ENCODE data around the gene TMEM109.
"Not testable (repeated sequence)": the region's sequence is repeated elsewhere in the genome, so short reads cannot be mapped to it uniquely, and the experiment has no call there.

The TMEM109 gene

DNA sequence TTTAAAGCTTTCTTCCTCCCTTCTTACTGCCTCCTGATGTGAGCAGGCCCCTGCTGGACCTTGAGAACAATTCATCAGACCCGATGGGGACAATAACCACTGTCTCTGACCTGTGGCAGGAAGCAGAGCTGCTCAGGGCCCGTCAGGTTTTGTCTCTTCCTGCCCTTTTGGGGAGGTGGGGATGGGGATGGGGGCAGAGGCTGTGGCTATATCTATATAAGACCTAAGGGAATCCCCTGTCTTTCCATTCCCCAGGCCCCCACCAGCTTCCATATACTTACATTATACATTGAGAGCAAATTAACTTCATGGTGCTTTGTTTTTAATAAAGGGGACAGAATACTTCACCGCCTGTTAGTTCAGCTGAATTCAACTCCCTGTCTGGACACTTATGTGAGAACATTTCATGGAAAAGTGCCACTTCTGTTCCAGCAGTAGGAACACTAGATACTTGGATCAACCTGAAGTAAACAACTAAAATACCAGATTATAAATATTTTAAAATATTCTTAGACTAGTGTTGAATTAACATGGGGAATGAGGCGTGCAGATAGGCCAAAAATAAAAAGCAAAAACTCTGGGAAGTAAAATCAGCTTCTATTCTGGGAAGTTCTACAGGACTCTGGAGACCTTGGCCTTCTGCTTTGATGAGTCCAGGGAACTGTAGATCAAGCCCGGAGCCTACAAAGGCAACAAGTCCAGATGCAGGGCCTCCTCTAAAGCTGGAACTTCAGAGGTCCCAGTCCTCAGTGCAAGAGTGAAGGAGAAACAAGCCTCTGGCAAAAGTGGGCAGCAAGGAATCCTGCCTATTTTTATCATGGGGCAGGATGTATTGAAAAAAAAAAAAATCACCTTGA, 35.5 kb upstream of the TMEM109 start:
- no peak for DNase-seq

DNA sequence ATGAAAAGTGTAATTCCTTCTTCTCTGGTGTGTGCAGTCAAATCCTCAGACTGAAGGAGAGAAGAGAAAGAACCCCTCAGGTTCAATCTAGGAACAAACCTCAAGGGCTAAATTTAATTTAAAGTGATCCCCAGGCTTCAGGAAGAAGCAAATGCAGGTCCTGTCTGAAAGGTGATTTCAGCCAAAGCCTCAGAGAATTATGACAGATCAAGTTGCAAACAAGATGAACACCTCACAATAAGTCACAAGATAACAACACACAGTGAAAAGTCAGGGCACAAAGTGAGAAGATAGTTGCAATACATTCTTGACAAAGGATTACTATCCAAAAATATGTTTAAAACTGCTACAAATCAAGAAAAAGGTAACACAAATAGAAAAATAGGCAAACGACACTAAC, 34.9 kb upstream of the TMEM109 start:
- no peak for DNase-seq

DNA sequence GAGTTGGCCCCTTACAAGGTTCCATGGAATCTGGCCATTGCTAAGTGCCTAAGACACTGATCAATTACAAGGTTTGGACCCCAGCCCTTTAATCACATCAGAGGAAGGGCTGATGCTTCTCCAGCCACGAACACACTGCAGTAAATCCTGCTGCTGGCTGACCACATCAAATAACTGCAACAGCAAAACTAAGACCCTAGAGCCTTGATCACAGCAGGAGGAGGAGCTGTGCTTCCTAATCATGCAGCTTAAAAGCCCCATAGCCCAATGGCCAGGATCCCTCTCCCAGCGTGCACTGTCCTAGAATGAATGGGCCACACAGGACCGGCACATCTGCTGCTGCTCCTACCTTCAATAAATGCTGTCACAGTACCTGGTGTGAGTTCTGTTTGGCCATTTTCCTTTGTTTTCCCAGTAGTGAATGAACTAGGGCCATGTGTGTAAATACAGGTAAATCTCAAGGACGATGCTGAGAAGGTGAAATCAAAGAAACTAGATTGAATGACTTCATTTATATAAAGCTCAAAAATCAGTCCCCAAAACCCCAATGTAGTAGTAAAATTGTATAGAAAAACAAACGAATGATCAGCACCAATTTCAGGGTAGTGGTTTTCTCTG, 33.9 kb upstream of the TMEM109 start:
- no peak for DNase-seq

DNA sequence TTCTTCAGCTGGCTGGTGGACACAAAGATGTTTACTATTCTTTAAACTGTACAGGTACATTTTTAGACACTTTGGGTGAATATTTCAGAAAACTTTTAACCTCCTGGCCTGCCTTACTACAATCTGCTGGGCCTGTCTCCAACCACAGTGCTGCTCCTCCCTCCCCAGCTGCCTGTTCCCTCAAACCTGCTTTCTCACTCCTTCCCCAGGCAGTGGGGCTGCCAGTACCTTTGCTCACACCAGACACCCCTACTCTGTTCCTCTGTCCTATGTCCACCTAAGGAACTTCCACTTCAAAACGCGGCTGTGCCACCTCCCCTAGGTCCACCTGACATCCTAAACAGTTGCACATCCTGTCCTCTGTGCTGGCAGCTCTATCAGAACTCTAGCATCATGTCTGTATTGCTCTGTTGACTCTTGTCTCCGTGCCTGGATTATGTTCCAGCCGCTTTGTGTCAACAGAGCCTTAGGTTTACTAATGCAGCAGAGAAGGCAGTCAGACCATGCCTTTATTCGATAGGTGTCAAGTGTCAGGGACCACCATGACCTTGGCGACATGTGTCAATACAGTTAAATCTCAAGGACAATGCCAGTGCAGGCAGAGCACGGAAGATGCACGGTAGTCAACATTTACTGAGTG, 33.2 kb upstream of the TMEM109 start:
- no peak for DNase-seq

DNA sequence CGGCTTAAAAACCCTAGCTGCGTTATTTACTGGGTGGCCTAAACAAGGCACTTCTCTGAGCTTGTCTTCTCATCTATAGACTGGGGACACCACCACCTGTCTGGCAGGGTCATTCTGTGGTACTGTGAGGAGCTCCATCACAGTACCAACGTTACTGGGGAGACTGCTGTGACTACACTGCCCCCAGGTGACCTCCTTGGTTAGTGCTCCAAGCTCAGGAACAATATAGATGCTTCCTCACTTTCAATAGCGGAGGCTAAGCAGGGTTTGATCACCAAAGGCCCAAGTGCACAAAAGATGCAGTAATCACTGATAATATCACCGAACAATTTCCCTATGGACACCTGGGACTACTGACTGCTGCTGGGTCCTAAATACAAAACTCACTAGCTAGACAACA, 26.4 kb upstream of the TMEM109 start:
- peak in 1 of 2 experiments; percentile 13 for DNase-seq

DNA sequence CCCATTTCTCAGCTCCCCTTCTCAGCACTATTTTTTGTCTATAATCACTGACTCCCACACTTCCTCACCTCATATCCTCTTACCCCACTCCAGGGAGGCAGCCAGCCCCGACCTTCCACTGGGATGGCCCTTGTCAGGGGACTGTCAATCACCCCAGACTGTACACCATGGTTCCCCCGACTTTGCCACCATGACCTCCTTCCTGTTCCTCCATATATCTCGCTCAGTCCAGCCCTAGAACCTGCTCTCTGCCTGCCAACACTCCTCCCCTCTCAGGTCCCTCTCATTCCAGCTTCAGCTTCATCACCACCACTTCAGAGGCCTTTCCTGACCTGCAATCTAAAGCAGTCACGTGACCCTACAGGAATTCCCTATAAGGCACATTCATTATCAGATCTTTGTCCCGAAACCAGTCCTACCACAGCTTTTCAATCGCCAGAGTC, 24.1 kb upstream of the TMEM109 start:
- DNase-seq: no peak

DNA sequence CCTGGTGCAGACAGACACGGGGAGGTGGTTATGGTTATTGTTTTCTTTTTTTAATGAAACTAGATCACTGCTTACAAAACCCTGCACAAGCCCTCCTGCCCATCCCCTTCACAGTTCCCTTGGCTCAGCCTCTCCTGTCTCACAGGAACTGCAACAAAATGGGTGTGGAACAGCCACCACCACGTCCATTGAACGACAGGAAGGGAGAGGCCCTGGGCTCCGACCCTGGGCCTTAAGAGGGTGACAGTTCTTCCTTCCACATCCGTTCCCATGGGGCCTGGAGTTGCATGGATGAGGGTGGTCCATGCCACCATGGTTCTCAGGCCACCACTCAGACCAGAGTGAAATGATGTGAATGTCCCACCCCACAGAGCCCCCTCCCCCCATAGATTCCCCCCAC, 23.3 kb upstream of the TMEM109 start:
- DNase-seq: no peak

DNA sequence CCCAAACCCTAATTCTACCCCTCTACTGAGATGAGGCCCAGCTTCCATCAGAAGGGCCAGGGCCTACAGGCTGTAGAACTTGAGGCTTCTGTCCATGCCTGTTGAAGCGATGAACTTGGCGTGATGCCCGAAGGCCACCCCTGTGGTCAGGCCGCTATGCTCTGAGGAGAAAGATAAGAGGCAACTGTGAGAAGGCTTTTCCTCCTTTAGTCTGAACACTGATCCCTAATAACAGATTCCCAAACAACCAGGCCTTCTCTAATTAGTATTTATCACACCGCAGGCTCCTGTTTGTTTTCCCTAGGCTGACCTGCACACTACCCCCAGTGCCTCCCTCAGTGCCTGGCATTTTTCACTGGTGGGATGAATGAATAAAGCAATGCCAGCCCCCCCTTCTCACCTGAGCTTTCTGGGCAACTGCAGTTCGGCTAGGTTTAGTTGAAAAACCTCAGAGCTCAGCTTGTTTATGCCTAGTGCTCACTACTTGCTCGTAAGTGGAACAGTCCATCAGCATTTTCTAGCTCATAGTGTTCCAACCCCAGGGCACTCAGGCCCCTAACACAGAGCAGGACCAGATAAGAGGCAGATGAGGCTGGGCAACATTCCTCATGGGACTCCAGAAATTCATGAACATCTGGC, 22.7 kb upstream of the TMEM109 start:
- no peak for DNase-seq

DNA sequence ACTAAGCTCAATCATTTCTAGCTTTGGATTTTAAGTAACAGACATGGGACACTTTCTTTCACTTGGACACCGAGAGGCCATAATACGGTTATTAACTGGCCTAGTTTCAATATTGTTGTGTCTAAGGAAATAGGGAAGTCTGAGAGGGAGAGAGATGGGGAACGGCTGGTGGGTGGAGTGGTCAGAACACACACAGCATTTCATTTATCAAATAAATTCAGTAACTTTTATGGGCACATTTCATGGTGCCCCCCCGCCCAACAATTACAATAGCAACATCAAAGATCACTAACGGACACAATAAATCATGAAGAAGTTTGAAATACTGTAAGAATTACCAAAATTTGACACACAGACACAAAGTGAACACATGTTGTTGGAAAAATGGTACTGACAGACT, 18.3 kb upstream of the TMEM109 start:
- DNase-seq: no peak

DNA sequence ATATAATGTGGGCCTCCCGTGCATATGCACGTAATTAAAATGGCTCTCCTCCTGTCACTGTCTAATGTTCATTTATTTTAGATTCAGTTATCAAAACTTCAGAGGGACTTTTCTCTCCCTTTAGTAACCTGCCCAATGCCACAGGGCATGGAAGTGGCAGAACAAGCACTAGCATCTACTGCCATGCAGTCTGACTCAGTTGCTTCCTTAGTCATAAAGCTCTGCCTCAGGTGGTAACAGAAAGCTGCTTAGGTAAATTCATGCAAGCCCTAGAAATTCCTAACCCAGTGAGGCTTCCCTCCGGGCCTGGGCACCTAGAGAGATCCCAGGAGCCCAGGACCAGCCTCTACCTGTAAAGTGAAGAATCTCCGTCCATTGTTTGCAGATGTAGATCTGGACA, 16.5 kb upstream of the TMEM109 start:
- DNase-seq: no peak

DNA sequence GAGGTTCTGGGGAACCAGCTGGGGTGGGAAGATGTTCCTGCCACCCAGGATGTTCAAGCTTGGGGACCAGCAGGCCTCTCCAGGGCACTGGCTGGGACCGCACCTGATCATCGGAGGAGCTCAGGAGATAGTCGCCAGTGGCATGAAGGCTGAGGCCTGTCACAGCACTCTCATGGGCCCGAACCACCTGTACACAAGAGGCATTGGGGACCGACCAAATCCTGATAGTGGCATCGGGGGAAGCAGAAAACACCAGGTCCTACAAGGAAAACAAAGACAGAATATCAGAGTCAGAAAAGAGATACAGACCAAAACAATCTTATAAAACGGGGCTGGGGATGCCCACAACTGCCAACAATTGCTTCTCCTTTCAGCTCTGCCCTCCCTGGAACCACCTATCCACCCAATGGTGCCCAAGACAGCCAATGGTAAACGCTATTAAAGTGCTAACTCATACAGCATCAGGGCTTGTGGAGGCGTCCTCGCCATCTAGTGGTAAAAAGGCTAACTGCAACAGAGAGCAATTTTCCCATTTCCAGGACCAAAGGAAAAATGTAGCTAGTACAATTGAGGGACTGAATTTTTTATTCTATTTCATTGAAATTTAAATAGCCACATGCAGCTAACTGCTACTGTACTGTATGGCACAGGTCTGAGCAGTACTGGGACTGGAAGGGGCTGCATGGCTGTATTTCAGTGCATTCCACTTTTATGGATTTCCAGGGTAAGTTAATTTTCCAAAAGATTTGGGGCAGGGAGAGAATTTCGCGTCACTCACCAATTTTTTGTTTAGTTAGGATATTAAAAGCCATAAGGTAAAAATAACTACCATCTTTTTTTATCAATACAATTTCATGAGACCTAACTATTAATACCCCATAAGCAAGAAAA, 14.7 kb upstream of the TMEM109 start:
- no peak for DNase-seq

DNA sequence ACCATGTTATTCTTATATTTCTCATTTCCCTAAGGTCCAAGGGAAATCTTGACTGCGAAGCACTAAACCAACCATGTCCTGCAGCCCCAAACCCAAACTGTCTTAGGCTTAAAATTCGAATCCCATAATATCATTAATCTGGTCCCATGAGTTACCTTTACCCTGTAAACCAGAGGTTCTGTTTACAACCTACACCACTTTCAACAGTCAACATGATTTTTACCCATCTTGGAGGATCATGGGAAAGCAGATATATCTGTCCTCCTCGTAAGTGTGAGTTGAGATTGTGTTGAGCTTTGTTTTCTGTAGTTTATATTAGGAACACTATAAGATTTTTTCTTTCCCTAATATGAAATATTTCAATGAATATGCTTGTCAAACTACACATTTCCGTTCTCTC, 14.0 kb upstream of the TMEM109 start:
- no peak for DNase-seq

DNA sequence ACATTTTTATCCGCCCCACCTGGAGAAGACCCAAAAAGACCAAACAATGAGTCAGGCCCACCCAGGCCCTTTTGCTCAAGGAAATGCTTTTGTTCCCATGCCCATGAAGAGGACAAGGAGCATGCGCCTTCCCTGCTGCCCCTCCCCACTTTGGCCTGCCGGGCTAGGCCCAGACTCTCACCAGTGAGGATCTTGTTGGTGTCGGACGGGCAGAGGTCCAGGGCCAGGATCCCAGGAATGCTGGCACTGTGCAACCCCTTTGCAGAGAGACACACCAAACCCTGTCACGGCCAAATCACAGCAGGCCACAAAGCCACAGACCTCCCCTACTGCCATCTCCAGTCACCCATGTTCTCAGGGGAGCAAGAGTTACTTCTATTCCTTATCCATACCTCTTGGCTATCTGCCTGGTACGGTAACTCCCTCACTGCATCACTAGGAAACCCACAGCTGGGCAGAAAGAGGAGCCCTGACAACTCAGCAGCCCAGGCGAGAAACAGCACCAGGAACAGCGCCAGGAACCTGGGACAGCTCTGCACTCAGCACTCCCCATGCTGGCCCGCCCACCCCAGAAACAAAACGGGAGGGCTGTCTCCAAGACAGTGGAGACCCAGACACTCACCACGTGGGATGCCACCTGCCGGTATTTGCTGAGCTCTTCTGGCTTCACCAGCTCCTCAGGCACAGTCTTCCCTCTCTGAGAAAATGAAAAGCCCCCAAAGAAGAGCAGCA, 13.1 kb upstream of the TMEM109 start:
- DNase-seq: no peak

DNA sequence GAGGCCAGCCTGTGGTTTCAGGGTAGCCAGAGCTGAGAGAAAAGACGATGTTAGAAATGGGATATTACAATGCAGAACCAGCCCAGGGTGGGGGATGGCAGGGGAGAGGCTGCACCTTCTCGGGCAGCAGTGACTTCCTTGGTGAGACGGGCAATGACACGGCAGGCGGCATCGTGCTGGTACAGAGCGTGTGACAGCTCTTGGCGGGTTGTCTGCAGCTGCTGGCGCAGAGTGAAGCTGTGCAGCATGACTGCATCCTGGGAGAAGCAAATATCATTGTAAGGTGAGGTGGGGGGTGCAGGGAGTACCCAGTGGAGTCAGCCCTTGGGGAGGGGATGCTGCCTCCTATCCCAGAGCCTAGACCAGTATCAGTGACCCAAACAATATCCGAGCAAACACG, 11.3 kb upstream of the TMEM109 start:
- no peak for DNase-seq

DNA sequence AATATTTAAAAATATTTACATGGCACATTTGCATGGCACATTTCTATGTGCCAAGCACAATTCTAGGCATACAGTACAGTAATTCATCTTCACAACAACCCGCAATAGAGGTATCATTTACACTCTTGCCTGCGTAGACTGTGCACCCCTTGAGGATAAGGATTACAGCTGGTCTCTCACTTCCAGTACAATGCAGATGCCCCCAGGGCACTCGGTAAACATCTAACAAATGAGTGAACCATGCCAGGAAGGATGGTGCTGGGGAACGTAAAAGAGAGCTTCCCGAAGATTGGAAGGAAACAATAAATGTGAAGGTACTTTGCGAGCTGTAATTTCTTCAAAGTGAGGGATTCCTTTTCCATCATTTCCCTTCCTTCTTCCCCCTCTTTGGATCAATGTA, 8.9 kb upstream of the TMEM109 start:
- DNase-seq: no peak

DNA sequence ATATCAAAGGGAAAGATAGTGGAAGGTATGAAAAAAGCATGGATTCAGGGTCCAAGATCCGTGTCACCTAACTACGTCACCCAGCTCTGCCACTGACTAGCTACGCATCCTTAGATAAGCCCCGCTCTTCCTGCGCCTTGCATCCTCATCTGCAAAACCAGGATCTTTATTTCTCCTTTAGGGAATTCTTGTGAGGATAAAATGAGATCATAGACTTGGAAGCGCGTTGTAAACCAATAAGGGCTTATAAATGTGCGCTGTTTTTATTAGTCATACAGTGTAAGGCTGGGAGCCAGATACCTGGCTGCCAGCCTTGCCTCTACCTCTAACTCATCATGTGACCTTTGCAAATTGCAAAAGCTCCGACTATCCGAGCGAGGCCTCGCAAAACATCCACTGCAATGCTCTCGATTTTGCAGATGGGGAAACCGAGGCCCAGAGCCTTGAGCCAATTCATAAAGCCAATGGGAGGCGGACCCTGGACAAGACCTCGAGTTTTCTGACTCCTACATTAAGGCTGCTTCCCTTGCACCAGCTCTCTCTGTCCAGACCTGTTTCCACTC, 8.3 kb upstream of the TMEM109 start:
- DNase-seq: no peak

DNA sequence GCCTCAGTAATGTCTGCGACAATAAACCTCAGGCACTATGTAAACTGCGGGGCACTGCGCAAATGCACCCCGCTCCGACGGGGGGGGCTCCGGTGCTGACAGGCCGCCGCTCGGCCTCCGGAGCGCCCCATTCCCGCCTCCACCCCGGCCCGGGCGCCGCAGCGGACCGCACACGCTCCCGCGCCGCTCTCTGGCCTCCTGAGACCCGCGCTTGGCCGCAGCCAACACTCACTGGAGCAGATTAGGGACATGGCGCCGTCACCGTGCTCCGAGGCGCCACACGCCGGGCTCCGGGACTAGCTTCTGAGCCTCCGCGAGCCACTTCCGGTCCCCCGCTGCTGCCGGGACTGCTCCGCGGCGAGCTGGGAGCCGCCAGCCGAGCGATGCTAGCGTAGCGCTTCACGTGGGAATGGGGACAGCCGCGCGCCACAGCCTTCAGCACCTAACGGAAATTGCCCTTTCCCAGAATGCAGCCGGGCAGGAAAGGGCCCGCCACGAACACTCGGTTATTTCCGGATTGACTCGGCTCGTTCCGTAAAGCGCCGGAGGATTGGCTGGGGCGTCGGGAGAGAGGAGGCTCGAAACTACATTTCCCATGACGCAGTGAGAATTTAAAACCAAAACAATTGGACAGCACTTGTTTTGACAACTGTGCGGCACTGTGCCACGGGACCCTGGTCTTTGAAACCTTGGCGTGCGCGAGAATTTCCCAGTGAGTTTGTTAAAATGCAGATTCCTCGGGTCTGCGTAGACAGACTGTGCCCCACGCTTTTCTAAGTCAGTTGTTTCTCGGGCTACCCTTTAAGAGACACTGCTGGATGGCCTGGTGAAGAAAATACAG, 7.6 kb upstream of the TMEM109 start, which contains the start of gene PRPF19:
PRPF19 (minus strand) TSS at position 454 of the 841 bp plus-strand sequence; CDS start at position 251, 203 bp downstream.
- peak; percentile 97 to 98 for DNase-seq

DNA sequence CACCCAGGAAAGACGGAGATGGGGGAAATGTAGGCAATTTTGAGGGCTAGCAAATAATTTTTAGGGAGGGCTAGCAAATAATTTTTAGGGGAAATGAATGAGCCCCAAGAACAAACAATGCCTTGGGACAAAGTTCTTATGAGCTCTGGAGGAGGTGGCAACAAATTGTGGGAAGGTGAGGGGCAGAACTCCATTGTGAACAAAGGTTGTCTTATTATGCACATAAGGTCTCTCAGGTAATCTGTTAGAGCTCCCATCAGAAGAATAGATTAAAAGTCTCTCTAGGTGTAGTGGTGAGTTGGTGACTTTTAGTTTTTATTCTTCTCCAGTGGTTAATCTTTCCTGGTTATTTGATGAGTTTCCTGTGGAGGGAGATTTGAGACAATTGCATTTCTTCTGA, 5.2 kb upstream of the TMEM109 start:
- DNase-seq: no peak

DNA sequence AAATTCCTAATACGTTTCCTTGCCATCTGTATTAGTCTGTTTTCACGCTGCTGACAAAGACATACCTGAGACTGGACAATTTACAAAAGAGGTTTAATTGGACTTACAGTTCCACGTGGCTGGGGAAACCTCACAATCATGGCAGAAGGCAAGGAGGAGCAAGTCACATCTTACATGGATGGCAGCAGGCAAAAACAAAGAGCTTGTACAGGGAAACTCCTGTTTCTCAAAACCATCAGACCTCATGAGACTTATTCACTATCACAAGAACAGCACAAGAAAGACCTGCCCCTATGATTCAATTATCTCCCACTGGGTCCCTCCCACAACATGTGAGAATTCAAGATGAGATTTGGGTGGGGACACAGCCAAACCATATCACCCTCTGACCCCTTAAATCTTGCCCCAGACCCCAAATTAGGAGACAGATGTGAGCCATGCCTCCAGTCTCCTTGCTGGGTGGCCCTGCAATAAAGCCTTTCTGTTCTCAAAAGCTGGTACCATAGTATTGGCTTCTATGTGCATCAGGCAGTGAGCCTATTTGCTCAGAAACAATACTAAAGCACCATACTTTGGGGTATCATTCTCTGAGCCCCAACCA, 4.2 kb upstream of the TMEM109 start:
- not testable (repeated sequence) for DNase-seq

DNA sequence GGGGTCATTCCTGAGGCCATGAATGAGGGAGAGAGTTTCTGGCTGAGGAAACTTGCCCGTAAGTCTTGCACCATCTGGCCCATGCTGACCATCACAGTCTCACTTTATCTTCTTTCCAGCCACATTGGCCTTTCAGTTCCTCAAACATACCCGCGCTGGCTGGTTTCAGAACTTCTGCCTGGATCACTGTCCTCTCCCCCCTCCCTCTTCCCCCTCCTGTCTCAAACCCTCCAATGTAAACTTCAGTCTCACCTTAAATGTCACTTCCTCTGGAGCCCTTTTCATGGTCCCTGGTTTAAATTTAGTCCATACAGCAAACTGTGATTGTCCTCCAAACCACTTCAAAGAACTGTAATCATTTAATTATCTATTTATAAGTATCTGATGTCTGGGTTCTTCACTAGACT, 3.7 kb upstream of the TMEM109 start:
- no peak for DNase-seq
